HG03432 (cell line): Measurements from ENCODE around the gene SLAMF8.

Source experiments
- ATAC-seq: cut with Tn5 transposase; IDR thresholded peaks from one replicate; pipeline ENCODE4 v1.9.1; 2021; ENCODE audit warnings: mild to moderate bottlenecking, moderate library complexity; ENCODE audit not compliant: unreplicated experiment

The SLAMF8 gene

GRCh38 chr1:159826441-159827101 is at the start of gene SLAMF8:
SLAMF8 (plus strand) TSS chr1:159826873; CDS start chr1:159826899, 26 bp downstream.
- peak; percentile 40 for ATAC-seq

GRCh38 chr1:159778266-159778665 is 48.4 kb upstream of the SLAMF8 start:
- ATAC-seq = no peak

DNA sequence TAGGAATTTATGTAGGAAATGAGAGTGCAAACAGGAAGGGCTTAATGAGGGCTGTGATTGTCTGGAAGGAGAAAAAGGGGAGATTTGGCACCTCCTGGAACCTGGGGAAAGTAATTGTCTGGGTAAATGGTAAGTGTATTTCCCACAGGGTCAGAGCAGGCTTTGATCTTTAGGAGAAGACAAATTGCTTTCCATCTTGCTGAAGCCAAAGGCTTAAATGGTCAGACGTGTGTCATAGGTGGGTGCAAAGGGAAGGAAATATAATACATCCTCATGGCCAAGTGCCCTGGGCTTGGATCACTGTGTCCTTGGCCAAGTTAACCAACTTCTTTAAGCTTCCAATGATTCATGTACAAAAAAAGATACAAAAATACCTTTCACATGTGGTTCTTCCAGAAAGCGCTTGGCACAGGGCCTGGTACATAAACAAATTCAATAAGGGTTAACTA is 47.2 kb upstream of the SLAMF8 start:
- no peak for ATAC-seq

DNA sequence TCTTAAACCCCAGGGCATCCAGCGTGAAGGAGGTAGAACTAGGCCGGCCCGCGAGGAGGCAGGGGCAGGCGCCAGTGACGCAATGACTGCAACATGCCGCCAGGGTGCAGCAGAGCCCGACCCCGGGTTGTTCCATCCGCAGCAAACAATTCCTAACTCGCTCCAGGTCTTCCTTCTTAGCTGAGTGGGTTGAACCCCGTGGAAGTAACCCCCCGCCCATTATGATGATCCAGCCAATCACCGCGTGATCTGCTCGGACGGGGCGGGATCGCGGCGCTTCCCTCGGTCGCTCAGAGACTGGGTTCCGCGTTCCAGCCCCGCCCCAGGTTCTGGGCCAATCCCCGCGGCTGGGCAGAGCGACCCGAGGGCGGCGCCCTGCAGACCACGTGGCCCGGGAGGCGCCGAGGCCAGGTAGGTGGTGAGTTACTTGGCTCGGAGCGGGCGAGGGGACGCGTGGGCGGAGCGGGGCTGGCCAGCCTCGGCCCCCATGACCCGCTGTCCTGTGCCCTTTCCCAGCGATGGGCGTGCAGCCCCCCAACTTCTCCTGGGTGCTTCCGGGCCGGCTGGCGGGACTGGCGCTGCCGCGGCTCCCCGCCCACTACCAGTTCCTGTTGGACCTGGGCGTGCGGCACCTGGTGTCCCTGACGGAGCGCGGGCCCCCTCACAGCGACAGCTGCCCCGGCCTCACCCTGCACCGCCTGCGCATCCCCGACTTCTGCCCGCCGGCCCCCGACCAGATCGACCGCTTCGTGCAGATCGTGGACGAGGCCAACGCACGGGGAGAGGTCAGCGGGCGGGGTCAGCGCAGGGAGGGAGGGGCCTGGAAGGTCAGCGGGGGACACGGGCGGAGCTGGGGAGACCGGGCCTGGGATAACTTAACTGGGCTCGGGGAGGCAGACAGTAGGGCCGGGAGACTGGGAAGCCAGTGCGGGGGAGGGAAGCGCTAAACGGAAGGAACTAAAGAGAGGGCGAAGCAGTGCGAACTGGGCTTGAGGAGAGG is 45.8 kb upstream of the SLAMF8 start, which contains the start of gene DUSP23:
Gene DUSP23 (plus strand): TSS at position 380 of the 1,000 bp plus-strand sequence. CDS start 139 bp downstream, at position 519.
- peak; percentile 98 for ATAC-seq

DNA sequence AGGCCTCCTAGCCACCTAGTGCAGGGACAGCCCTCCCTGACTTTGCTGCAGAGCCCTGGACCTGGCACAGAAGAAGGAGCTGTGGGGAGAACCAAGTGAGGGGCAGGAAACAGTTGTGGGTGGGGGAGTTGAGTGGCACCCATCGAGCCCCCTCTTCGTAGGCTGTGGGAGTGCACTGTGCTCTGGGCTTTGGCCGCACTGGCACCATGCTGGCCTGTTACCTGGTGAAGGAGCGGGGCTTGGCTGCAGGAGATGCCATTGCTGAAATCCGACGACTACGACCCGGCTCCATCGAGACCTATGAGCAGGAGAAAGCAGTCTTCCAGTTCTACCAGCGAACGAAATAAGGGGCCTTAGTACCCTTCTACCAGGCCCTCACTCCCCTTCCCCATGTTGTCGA is 44.7 kb upstream of the SLAMF8 start:
- ATAC-seq = no peak

GRCh38 chr1:159783724-159784123 is 42.9 kb upstream of the SLAMF8 start:
- ATAC-seq = no peak

DNA sequence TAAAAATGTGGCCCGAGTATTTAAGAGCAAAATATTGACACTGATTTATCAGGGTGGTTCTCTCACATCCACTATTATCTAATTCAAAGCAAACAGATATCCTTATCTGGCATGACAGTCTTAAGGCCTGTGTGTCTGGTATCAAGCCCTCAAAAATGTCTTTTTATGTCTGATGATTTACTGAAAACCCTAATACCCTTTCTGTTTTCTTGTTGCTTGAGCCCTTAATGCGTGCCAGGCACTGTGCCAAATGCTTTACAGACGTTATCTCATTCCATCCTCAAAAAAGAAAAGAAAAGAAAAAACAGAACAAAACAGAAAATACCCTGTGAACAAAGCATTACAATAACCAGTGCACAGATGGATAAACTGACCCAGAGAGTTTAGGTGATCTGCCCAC is 40.2 kb upstream of the SLAMF8 start:
- ATAC-seq = no peak

DNA sequence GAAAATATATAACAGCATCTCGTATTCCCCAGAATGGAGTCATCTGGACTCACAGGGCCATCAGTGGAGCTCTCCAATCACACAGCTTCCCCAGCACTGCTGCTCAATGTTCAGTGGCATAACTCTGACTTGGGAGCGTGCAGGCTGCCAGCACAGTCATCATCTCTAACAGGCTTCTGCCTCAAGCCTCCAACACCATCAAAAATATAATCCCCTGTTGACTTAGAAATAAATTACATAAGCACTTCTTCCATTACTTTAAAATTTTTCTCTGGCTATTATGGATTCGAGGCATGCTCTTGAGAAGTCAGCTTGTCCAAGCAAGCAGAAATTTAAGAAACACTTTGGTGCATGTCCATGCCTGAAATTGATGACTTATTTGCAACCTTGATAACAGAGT is 39.7 kb upstream of the SLAMF8 start:
- no peak for ATAC-seq

- ATAC-seq = no peak
Measured at GRCh38 chr1:159790237-159790917, 36.3 kb upstream of the SLAMF8 start.

GRCh38 chr1:159791031-159791430 is 35.6 kb upstream of the SLAMF8 start:
- no peak for ATAC-seq

DNA sequence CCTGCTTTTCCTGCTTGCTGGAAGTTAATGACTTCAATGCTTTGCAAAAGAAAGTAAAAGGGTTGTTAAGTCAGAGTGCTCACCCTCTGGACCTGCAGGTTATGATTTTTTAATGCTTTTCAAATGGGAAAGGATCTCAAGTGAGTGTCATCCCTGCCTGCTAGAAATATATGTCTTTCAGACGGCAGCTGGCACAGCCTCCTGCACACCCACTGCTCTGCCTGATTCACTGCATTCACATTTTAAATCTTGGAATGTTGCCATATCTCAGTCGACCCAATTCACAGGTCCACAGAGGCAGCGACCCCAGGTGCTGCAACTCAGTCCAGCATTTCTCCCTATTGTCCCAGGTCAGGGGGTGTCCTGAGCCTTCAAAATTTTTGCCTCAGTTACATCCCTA is 35.2 kb upstream of the SLAMF8 start:
- no peak for ATAC-seq

DNA sequence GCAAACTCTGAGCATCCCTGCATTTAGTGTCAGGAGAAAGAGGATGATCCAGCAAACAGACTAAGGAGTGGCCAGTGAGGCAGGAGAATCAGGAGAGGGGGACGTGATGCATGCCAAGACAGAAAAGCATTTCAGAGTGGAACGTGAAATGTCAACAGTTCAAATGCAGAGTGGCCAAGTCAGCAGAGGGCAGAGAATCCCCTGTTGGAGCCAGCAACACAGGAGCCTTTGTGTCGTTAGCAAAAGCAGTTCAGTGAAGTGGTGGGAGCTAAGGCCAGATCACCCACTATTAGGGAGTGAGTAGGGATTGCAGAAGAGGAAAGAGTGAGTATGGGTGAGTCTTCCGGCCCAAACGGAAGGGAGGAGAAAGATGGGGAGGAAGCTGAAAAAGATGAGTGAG is 31.1 kb upstream of the SLAMF8 start:
- ATAC-seq = no peak

GRCh38 chr1:159798893-159799292 is 27.8 kb upstream of the SLAMF8 start:
- ATAC-seq = no peak

DNA sequence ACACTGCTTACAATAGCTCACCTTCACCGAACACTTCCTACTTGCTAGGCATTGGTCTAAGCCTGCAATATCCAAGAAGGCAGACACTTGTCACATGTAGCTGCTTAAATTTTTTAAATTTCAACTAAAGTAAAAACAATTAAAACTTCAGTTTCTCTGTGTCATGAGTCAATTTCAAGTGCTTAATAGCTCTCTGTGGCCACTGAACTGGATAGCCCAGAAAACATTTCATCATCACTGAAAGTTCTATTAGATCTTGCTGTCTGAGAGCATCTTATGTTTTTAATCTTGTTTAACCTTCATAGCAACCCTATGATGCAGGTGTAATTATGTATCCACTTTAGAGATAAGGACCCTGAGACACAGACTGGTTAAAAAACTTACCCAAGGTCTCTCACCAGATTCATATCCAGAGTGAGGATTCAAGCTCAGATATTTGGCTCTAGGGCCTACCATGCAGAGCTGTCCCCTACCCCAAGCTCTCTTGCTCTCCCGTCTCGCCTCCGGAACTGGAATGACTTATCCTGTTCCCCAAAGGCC is 27.2 kb upstream of the SLAMF8 start:
- no peak for ATAC-seq

DNA sequence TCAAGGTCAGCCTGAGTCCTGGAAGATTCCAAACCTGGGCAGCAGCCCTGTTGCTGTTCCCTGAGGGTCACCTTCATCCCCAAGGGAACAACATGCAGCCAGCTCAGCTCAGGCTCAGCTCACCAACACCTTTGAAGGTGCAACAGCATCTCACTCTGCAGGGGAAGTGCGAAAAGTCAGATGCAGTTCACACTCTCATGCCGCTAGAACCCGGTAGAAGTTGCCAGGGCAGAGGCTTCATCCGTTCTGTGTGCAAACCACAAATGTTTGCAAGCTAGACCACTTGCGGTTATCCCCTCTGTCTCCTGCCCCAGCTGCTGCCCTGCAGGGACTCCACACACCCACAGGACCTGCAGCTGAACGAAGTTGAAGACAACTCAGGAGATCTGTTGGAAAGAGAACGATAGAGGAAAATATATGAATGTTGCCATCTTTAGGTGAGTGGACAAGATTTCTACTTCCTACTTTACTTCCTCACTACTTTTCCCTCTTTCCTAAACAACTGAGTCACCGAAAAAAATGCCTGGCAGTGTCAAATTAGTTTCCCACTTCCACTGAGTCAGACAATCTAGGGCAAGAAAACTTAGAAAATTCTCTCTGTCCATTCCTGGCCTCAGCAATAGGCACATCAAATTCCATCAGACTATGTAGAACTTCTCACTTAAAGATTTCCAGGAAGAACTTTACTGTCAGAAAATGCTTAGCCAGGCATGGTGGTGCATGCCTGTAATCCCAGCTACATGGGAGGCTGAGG is 26.3 kb upstream of the SLAMF8 start:
- peak; percentile 72 for ATAC-seq

- ATAC-seq = no peak
Measured at GRCh38 chr1:159802111-159802510, 24.6 kb upstream of the SLAMF8 start, which contains the start of gene FCRL6. FCRL6 (plus strand) TSS chr1:159802360; CDS start chr1:159802425, 65 bp downstream.

DNA sequence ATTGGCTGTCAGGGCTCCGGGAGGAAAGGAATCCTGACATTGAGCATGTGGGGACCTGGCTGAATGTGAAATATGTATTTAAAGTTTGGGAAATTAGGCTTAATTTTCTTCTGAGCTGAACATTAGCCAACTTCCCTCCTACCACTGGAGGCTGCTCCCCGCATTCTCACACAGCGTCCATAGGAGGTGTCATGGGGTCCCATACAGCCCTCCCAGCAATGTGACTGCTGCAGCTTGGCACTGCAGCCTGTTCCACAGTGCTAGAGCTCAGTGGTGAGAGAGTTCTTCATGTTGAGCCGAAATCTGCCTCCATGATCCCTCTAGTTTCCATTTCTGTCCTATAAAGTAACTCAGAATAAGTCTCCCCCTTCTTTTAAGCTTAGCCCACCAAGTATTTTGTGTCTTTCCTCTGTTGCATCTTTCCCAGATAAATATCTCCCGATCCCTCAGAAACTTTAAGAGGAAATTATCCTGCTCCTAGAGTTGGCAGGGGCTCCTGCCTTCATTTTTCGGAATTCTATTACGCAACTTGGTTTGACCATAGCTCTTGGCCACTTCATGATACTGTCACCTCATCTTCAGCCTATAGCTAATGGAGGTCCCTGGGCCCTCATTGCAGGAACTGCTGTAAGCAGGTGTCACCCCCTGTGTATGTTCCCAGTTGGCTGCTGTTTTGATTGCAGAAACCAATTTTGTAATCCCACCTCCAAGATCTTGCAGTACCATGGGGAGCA is 22.6 kb upstream of the SLAMF8 start:
- ATAC-seq = no peak

DNA sequence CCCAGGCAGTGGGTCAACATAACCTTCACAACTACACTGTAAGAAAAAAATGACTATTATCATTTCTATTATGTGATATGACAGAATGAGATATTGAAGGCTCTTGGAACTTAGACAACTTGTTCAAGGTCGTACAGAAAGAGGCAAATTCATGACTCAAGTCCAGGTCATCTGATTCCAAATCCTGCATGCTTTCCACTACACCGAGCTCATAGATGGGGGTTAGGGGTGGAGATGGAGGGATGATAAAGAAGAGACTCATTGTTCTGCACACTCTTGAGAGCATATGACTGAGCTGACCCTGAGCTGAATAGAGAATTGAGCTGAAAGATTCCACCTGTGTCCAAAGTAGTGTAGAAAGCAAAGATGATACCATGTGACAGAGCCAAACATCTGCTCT is 21.7 kb upstream of the SLAMF8 start:
- ATAC-seq = no peak

GRCh38 chr1:159815926-159816325 is 10.7 kb upstream of the SLAMF8 start:
- no peak for ATAC-seq
